ENCODE data around the gene DDX10. TPM values are rescaled to one million over a fixed set of nuclear protein-coding genes. Genes with fewer than 3 reads are reported as not detected.

DDX10 gene
- total RNA-seq, 1 donor from 2014 or later: 32.0 TPM

GRCh38 chr11:108931168-108931567 lies 266.3 kb downstream of the DDX10 start:
- intact Hi-C loops (cut with micrococcal nuclease): no loop called here

GRCh38 chr11:108933630-108934029 lies 268.8 kb downstream of the DDX10 start:
- intact Hi-C loops (cut with micrococcal nuclease): no loop called here

- intact Hi-C loops (cut with micrococcal nuclease): no loop called here
Observed at GRCh38 chr11:108934289-108934688, 269.4 kb downstream of the DDX10 start.

GRCh38 chr11:108934696-108935095 lies 269.8 kb downstream of the DDX10 start:
- intact Hi-C loops (cut with micrococcal nuclease): no loop called here

- intact Hi-C loops (cut with micrococcal nuclease): no loop called here
Observed at GRCh38 chr11:108937746-108938145, 272.9 kb downstream of the DDX10 start.

- intact Hi-C loops (cut with micrococcal nuclease): no loop called here
Observed at GRCh38 chr11:108938604-108939003, 273.7 kb downstream of the DDX10 start.

GRCh38 chr11:108939135-108939534 lies 274.3 kb downstream of the DDX10 start:
- intact Hi-C loops (cut with micrococcal nuclease): no loop called here

- intact Hi-C loops (cut with micrococcal nuclease): no loop called here
Observed at GRCh38 chr11:108943853-108944252, 279.0 kb downstream of the DDX10 start.

GRCh38 chr11:108944471-108945178 lies 279.8 kb downstream of the DDX10 start:
- intact Hi-C loops (cut with micrococcal nuclease): no loop called here

GRCh38 chr11:108945341-108945740 lies 280.5 kb downstream of the DDX10 start:
- intact Hi-C loops (cut with micrococcal nuclease): no loop called here

- intact Hi-C loops (cut with micrococcal nuclease): no loop called here
Observed at GRCh38 chr11:108947654-108948570, 283.0 kb downstream of the DDX10 start.

- intact Hi-C loops (cut with micrococcal nuclease): no loop called here
Observed at GRCh38 chr11:108958368-108959104, 293.7 kb downstream of the DDX10 start.

GRCh38 chr11:108959105-108959761 lies 294.4 kb downstream of the DDX10 start:
- intact Hi-C loops (cut with micrococcal nuclease): no loop called here

GRCh38 chr11:108959874-108960273 lies 295.0 kb downstream of the DDX10 start:
- intact Hi-C loops (cut with micrococcal nuclease): no loop called here

GRCh38 chr11:108960501-108960900 lies 295.6 kb downstream of the DDX10 start:
- intact Hi-C loops (cut with micrococcal nuclease): no loop called here

GRCh38 chr11:108961095-108961494 lies 296.2 kb downstream of the DDX10 start:
- intact Hi-C loops (cut with micrococcal nuclease): no loop called here

GRCh38 chr11:108963118-108963517 lies 298.2 kb downstream of the DDX10 start:
- intact Hi-C loops (cut with micrococcal nuclease): no loop called here

GRCh38 chr11:108965306-108966001 lies 300.6 kb downstream of the DDX10 start:
- intact Hi-C loops (cut with micrococcal nuclease): no loop called here

- intact Hi-C loops (cut with micrococcal nuclease): no loop called here
Observed at GRCh38 chr11:108966206-108966605, 301.3 kb downstream of the DDX10 start.

GRCh38 chr11:108966978-108967377 lies 302.1 kb downstream of the DDX10 start:
- intact Hi-C loops (cut with micrococcal nuclease): no loop called here

- intact Hi-C loops (cut with micrococcal nuclease): no loop called here
Observed at GRCh38 chr11:108967571-108967970, 302.7 kb downstream of the DDX10 start.
